A549 (cell line): ENCODE results near the gene PNPLA2.

Experiments
- BHLHE40 ChIP-seq: IDR thresholded peaks from 2 replicates; pipeline ENCODE4 v1.6.1; 2012; ENCODE audit warnings: low read depth, low read length, inconsistent platforms
- CBX2 ChIP-seq: fragments of 200-600 bp; sonication (generic); IDR thresholded peaks from 2 replicates; pipeline ENCODE4 v1.6.1; 2016; ENCODE audit warnings: low read depth, mild to moderate bottlenecking, borderline replicate concordance
- CTCF ChIP-seq: fragments of >200 bp; sonication (Bioruptor Twin); formaldehyde crosslinking; IDR thresholded peaks from 3 replicates; pipeline ENCODE4 v1.5.1; 2016
- ESRRA ChIP-seq: fragments of 150-350 bp; IDR thresholded peaks from 2 replicates; pipeline ENCODE4 v1.6.1; 2014; ENCODE audit warnings: mild to moderate bottlenecking, low read length, borderline replicate concordance
- HEYL ChIP-seq: fragments of 250-450 bp; sonication (Bioruptor Pico); IDR thresholded peaks from 2 replicates; pipeline ENCODE4 v1.8.0; 2021; ENCODE audit warnings: mild to moderate bottlenecking, moderate library complexity
- JUNB ChIP-seq: fragments of >200 bp; sonication (Bioruptor Twin); formaldehyde crosslinking; IDR thresholded peaks from 2 replicates; pipeline ENCODE4 v1.6.1; 2016
- MAX ChIP-seq: IDR thresholded peaks from 2 replicates; pipeline ENCODE4 v1.6.1; 2012
- RAD21 ChIP-seq, 2 experiments: fragments of >200 bp in 1 of 2; sonication (Bioruptor Twin) in 1 of 2; formaldehyde crosslinking in 1 of 2; IDR thresholded peaks in 1 of 2; conservative IDR thresholded peaks in 1 of 2; 2 replicates in 1 of 2; 3 replicates in 1 of 2; pipeline ENCODE4 v1.6.1; 2012 to 2018; ENCODE audit warnings: inconsistent platforms in 1 of 2
- REST ChIP-seq: fragments of 200-600 bp; sonication (generic); IDR thresholded peaks from 2 replicates; pipeline ENCODE4 v1.6.1; 2016; ENCODE audit warnings: antibody characterized with exemption, mild to moderate bottlenecking, moderate library complexity
- TP53 ChIP-seq: fragments of 250-450 bp; sonication (Bioruptor Pico); IDR thresholded peaks from 2 replicates; pipeline ENCODE4 v1.5.0; 2021; ENCODE audit warnings: mild to moderate bottlenecking, moderate library complexity

GRCh38 chr11:868802-869201 is 50.1 kb downstream of the PNPLA2 start:
- TF ChIP-seq TP53 (CRISPR knock-in tag): no peak
- TF ChIP-seq BHLHE40: no peak
- TF ChIP-seq CTCF: no peak
- TF ChIP-seq REST: no peak
- TF ChIP-seq RAD21 (conservative IDR thresholded peaks at IDR 0.05 in 1 of 2, IDR thresholded peaks at IDR 0.05 in 1 of 2): no peak
- TF ChIP-seq CBX2: no peak
- no peak for TF ChIP-seq MAX
- TF ChIP-seq ESRRA: no peak
- TF ChIP-seq HEYL (CRISPR knock-in tag): no peak
- no peak for TF ChIP-seq JUNB
